Spleen (tissue), 7 donors: ENCODE data around the gene GPRIN2.

ENCODE experiments used
- CTCF ChIP-seq, 11 experiments: fragments of 200-600 bp in 7 of 11; fragments of 450-650 bp in 4 of 11; sonication (generic) in 4 of 11; IDR thresholded peaks in 8 of 11; conservative IDR thresholded peaks in 3 of 11; 1 replicate in 7 of 11; 2 replicates in 4 of 11; pipeline versions ENCODE4 v1.4.0 to v1.8.0; 2016 to 2021; ENCODE audit warnings: antibody characterized with exemption in 11 of 11, inconsistent platforms in 4 of 11, mild to moderate bottlenecking in 1 of 11
- POLR2A ChIP-seq, 3 donors: fragments of 450-650 bp; IDR thresholded peaks; one replicate each; pipeline ENCODE4 v1.5.1; 2017; ENCODE audit warnings: antibody characterized with exemption in 3 of 3, mild to moderate bottlenecking in 1 of 3
- POLR2AphosphoS5 ChIP-seq, 3 donors: sonication (generic); formaldehyde crosslinking; IDR thresholded peaks; one replicate each; pipeline ENCODE4 v1.5.1; 2017; ENCODE audit warnings: antibody characterized with exemption in 3 of 3
- donor health status: DM: no; HTN: no; CAD: no; lungs with moderate emphysema.
- donor health status: DM: no; HTN: no; CAD: no.
- donor health status: DM: no; HTN: no; CAD: no.

DNA sequence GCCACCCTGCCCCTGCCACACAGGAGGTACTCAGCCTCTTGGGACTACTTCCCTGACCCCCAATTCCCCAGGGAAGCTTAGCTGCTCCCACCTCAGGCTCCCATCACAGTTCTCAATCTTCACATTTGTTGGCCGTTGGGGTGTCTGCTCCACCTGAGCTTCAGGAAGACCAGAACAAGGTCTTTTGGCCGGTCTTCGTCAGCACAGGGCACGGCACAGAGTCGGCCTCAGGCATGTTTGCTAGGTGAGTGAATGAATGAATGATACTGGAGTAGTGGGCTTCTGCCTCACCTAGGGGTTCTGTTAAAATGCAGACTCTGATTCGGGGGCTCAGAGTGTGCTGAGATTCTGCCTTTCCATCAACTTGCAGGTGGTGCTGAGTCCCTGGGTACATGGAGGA, 20.3 kb downstream of the GPRIN2 start:
- TF ChIP-seq CTCF (IDR thresholded peaks at IDR 0.05 in 8 of 11, conservative IDR thresholded peaks at IDR 0.05 in 3 of 11) (no peak), POLR2A (IDR thresholded peaks at IDR 0.05) (no peak), POLR2AphosphoS5 (IDR thresholded peaks at IDR 0.05) (no peak)
